ENCODE results near the gene ZNF598.
A peak's percentile ranks its signal among the peaks of the same experiment; 100 is the strongest.

The ZNF598 gene

DNA sequence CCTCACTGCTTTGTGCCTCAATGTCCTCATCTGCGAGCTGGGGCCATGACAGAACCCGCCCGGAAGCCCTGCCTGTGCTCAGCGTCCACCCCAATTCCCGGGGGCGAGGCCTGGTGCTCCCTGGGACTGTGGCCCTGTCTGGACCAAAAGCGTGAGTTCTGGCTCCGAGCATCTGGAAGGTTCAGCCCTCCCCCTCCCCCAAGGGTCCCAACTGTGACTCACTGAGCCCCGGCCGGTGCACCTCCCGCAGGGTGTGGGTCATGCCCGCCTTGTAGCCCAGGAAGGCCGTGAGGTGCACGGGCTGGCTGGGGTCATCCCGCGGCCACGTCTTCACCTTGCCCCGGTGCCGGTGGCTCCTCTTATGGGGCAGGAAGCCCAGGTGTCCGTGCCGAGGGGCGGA is 55.9 kb downstream of the ZNF598 start:
- TF ChIP-seq, protein P1, sequence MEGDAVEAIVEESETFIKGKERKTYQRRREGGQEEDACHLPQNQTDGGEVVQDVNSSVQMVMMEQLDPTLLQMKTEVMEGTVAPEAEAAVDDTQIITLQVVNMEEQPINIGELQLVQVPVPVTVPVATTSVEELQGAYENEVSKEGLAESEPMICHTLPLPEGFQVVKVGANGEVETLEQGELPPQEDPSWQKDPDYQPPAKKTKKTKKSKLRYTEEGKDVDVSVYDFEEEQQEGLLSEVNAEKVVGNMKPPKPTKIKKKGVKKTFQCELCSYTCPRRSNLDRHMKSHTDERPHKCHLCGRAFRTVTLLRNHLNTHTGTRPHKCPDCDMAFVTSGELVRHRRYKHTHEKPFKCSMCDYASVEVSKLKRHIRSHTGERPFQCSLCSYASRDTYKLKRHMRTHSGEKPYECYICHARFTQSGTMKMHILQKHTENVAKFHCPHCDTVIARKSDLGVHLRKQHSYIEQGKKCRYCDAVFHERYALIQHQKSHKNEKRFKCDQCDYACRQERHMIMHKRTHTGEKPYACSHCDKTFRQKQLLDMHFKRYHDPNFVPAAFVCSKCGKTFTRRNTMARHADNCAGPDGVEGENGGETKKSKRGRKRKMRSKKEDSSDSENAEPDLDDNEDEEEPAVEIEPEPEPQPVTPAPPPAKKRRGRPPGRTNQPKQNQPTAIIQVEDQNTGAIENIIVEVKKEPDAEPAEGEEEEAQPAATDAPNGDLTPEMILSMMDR (IDR thresholded peaks at IDR 0.05; ENCODE audit: unreplicated experiment in 3 of 3), result no peak
- no peaks in the 10 kb centered on the region for H3K27me3 Mint-ChIP-seq (ENCODE audit: low read depth)
- no peak overlapping the region for H3K4me3 Mint-ChIP-seq
- H3K4me1 Mint-ChIP-seq, result no peaks in the 10 kb centered on the region
- no peaks in the 10 kb centered on the region for H3K9me3 Mint-ChIP-seq
- H3K27ac Mint-ChIP-seq, result no peak overlapping the region
- no peaks in the 10 kb centered on the region for H3K36me3 Mint-ChIP-seq (ENCODE audit: low read depth)

DNA sequence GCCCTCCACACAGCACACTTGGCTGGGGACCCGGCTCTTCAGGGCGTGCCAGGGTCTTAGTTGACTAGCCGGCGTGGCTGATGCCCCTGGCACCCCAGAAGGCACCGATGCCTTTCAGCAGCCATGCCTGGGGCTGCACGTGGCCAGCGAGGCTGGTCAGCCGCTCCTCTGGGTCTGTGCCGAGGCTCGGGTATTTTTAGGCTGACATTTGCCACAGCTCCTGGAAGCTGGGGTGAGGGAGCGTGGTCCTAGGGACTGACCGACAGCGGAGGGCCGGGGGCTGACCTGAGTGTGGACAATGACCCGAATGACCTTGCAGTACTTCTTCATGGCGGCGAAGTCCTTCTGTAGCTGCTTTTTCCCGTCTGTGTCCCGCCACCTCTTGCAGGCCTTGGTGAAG is 59.1 kb downstream of the ZNF598 start:
- Mint-ChIP-seq H3K27me3 (ENCODE audit: low read depth) (no peaks in the 10 kb centered on the region), H3K4me3 (no peak overlapping the region), H3K9me3 (no peaks in the 10 kb centered on the region), H3K4me1 (no peaks in the 10 kb centered on the region), H3K36me3 (ENCODE audit: low read depth) (no peaks in the 10 kb centered on the region), H3K27ac (no peak overlapping the region)
- TF ChIP-seq, protein P1 (IDR thresholded peaks at IDR 0.05; ENCODE audit: unreplicated experiment in 3 of 3), result no peak

DNA sequence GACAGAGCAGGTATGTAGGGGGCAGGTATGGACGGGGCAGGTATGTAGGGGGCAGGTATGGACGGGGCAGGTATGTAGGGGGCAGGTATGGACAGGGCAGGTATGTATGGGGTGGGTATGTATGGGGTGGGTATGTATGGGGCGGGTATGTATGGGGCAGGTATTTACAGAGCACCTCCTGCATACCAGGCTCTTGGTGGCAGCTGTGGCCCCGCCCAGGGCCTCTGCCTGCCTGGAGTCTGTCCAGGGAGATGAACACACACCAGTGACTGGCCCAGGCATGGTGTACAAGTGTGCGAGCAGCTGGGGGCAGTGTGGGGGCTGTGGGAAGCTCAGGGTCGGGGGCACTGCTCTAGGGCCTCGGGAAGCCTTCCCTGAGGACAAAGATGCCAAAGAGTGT is 59.6 kb downstream of the ZNF598 start:
- H3K9me3 Mint-ChIP-seq, result no peaks in the 10 kb centered on the region

DNA sequence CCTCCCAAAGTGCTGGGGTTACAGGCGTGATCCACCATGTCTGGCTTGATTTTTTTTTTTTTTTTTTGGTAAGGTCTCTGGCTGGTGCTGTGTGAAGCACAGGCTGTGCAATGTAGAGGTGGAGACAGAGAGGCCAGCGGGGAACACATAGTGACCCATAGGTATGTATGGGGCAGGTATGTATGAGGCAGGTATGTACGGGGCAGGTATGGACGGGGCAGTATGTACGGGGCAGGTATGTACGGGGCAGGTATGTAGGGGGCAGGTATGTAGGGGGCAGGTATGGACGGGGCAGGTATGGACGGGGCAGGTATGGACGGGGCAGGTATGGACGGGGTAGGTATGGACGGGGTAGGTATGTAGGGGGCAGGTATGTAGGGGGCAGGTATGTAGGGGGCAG is 60.1 kb downstream of the ZNF598 start:
- Mint-ChIP-seq H3K27ac (no peak overlapping the region), H3K9me3 (no peaks in the 10 kb centered on the region), H3K4me3 (peak overlapping the region in 1 of 3 experiments; percentile 9), H3K27me3 (ENCODE audit: low read depth) (no peaks in the 10 kb centered on the region), H3K4me1 (no peaks in the 10 kb centered on the region), H3K36me3 (ENCODE audit: low read depth) (no peaks in the 10 kb centered on the region)
- TF ChIP-seq, protein P1 (IDR thresholded peaks at IDR 0.05; ENCODE audit: unreplicated experiment in 3 of 3), result no peak

More for the DNA sequence above, 59.6 kb downstream of the ZNF598 start:
- H3K4me3 Mint-ChIP-seq, result no peak overlapping the region
- H3K27me3 Mint-ChIP-seq (ENCODE audit: low read depth), result no peaks in the 10 kb centered on the region
- H3K27ac Mint-ChIP-seq, result no peak overlapping the region
- no peaks in the 10 kb centered on the region for H3K4me1 Mint-ChIP-seq
- TF ChIP-seq, protein P1 (IDR thresholded peaks at IDR 0.05; ENCODE audit: unreplicated experiment in 3 of 3), result no peak
- no peaks in the 10 kb centered on the region for H3K36me3 Mint-ChIP-seq (ENCODE audit: low read depth)

Measured in nephron (organoid).